WI38 (cell line): Measurements from ENCODE around the gene EOLA1.
"Not testable (repeated sequence)": the region's sequence is repeated elsewhere in the genome, so short reads cannot be mapped to it uniquely, and the experiment has no call there.

Experiments used
- H3K4me3 ChIP-seq: 2 replicates; pipeline ENCODE4 v1.5.1; 2011; ENCODE audit warnings: low read depth, mild to moderate bottlenecking, control low read depth, low read length
- CTCF ChIP-seq: IDR thresholded peaks from 2 replicates; pipeline ENCODE4 v1.5.1; 2012; ENCODE audit warnings: low read depth, mild to moderate bottlenecking, control low read depth, low read length

The EOLA1 gene

GRCh38 chrX:149541521-149542047 lies 772 bp downstream of the EOLA1 start:
- H3K4me3 ChIP-seq: peak overlapping the region; percentile 76
- no peak for TF ChIP-seq CTCF

GRCh38 chrX:149545545-149546543 lies 5.0 kb downstream of the EOLA1 start:
- not testable (repeated sequence) for H3K4me3 ChIP-seq

- H3K4me3 ChIP-seq: not testable (repeated sequence)
These were observed 6.2 kb downstream of the EOLA1 start for GRCh38 chrX:149546962-149547361.

- not testable (repeated sequence) for H3K4me3 ChIP-seq
These were observed 7.0 kb downstream of the EOLA1 start for GRCh38 chrX:149547782-149548181.

DNA sequence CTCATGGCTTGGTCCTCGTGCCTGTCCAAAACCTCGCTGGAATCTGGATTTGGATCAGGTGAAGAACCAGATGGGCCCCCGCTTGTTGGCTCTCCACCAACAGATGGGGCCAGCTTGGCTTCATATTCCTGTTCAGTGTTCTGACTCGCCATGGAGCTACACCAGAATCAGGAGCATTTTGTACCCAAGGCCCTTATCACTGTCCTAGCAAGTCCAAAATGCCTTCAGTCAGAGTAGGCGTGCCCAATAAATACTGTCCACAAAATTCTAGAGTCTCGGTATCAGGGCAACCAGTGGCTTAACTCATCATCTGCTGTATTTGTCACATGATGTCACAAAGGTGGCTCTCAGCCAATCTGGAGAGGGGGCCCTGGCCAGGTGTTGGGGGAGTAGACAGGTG lies 8.9 kb downstream of the EOLA1 start, which contains the start of gene HSFX3:
Gene HSFX3 (minus strand): TSS at position 224 of the 400 bp plus-strand sequence. CDS start 72 bp downstream, at position 152.
- not testable (repeated sequence) for H3K4me3 ChIP-seq

- H3K4me3 ChIP-seq: not testable (repeated sequence)
These were observed 9.6 kb downstream of the EOLA1 start for GRCh38 chrX:149550454-149550853.

DNA sequence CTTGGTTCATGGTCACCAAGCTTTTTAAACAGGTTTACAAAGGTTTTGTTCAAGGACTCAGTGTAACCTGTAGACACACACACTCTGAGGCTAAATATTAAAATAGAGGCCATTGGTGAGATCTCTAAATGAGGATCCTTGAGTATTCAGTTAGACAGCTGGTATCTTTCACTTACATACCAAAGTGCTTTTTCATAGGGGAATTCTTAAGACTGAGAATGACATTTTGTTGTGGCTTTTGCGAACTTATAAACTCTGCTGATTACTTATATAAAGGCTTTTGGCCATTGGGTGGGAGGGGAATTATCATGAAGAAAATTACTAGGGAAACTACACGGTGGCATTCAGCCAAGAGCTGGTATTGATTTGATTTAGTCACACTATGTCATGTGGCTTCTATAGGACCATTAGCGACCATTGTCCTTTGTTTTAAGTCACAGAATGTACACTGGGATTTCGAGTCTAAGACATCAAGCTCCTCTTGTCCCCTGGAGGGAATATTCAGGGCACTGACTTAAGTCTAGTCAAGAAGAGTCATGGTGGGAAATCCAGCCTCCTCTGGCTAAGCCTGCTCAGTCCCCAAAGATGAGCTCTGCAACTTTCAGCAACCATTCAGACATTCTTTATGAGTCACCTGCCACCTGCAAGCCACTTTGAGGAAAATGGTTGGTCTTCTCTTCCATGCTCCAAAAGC lies 10.6 kb downstream of the EOLA1 start:
- not testable (repeated sequence) for H3K4me3 ChIP-seq

DNA sequence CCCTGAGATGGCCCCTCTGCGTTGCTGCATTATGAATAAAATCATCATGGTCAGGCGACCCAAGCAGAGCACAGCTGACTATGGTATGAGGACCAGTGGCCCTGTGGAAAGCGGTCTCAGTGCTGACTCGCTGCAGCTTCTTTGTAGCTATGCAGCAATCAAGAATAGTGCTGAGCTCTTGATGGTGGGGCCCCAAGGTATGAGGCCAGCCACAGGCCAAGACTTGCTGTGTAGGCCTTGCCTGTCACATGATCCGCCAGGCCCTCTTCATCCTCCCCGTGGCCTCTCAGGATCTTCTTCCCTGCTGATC lies 11.1 kb downstream of the EOLA1 start:
- not testable (repeated sequence) for H3K4me3 ChIP-seq

- H3K4me3 ChIP-seq: not testable (repeated sequence)
These were observed 14.4 kb downstream of the EOLA1 start for GRCh38 chrX:149555251-149555650.

DNA sequence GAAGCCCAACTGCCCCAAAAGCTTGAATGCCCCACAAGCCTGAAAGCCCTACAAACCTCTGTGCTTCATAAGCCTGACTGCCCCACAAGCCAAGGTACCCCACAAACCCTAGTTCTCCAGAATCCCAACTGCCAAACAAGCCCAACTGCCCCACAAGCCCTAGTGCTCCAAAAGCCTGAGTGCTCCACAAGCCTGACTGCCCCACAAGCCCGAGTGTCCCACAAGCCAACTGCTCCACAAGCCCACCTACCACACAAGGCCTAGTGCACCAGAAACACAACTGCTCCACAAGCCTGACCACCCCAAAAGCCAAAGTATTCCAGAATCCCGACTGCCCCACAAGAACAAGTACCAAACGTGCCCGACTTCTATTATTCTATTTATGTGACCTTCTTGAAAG lies 22.5 kb downstream of the EOLA1 start:
- TF ChIP-seq CTCF: no peak
- H3K4me3 ChIP-seq: no peak overlapping the region

DNA sequence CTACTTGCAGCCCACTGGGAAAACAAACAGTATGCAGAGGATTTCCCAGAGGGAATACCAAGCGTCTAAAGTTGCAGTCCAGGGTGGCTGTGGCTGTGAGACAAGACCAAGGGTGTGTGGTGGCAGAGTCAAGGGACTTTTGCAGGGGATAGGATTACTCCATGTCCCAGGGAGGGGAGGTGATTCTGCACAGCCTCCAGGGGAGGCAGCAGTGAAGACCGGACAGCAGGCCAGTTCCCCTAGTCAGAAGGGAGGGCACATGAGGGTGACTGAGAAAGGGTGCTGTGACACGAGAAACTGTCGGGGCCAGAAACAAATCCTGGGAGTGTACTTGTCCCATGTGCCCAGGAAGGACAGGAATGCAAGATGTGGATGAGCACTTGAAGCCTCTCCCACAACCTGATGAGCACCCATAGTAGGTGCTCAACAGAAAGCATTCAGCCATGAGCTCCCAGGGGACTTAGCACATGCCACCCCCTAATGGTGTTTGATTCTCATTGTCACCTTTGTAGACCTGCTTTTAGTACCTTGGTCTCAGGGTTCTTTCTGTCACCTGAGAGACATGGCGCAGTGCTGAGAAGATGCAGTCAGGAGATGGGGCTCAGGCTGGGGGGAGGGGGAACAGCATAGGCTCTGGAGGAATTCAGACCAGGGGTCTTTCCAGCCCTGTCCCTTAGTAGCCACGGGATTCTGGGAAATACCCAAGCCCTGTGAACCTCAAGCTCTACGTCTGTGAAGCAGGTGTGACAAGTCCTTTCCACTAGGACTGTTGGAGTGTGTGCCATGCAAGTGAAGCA lies 27.0 kb downstream of the EOLA1 start:
- no peak for TF ChIP-seq CTCF
- no peak overlapping the region for H3K4me3 ChIP-seq
